OCI-LY7 (cell line): Measurements from ENCODE around the gene RNF123.
"Not testable (repeated sequence)": the region's sequence is repeated elsewhere in the genome, so short reads cannot be mapped to it uniquely, and the experiment has no call there.

Source experiments
- CTCF ChIP-seq: fragments of 200-600 bp; sonication (generic); conservative IDR thresholded peaks from 2 replicates; pipeline ENCODE4 v1.5.1; 2014; ENCODE audit warnings: mild to moderate bottlenecking, antibody characterized with exemption, low read length, moderate library complexity, mixed read lengths
- EZH2phosphoT487 ChIP-seq: fragments of 200-600 bp; sonication (generic); IDR thresholded peaks from 2 replicates; pipeline ENCODE4 v1.6.1; 2018; ENCODE audit warnings: low read depth, borderline replicate concordance, mild to moderate bottlenecking, mixed run types, antibody characterized with exemption, low read length, moderate library complexity, mixed read lengths

- TF ChIP-seq CTCF, EZH2phosphoT487: not testable (repeated sequence)
Observed at GRCh38 chr3:49690856-49691255, 1.5 kb downstream of the RNF123 start.
